Measurements from ENCODE around the gene RNF31. TPM values are rescaled to one million over a fixed set of nuclear protein-coding genes. Genes with fewer than 3 reads are reported as not detected.

RNF31 gene
- total and polyA plus RNA-seq, 2 of the 13 experiments (the other 11 are each of a cell fraction or from before 2014, with no cell fraction given), result 48.2 to 86.8 TPM

GRCh38 chr14:24114532-24115421, 32.5 kb upstream of the RNF31 start, which contains the start of the genes DCAF11 and NRL (continued):
- peak; percentile 91; the same call in 1 of the 2 replicates for TF ChIP-seq NR2C2 (CRISPR knock-in tag; IDR thresholded peaks at IDR 0.05; ENCODE audit: borderline replicate concordance)
- 0 out of 2 replicates have a peak, but pooled peaks have one; percentile 93 for TF ChIP-seq ZNF773 (CRISPR knock-in tag; IDR thresholded peaks at IDR 0.05; ENCODE audit: borderline replicate concordance)
- TF ChIP-seq U2AF2 (IDR thresholded peaks at IDR 0.05; ENCODE audit: low read depth, low read length), result no peak
- TF ChIP-seq PRMT3 (CRISPR knock-in tag; IDR thresholded peaks at IDR 0.05; ENCODE audit: borderline replicate concordance, low read depth), result no peak
- TF ChIP-seq ZNF749 (CRISPR knock-in tag; IDR thresholded peaks at IDR 0.05; ENCODE audit: borderline replicate concordance), result peak; percentile 96
- TF ChIP-seq RFX5 (IDR thresholded peaks at IDR 0.05; ENCODE audit: low read depth, low read length), result peak; percentile 89
- TF ChIP-seq ZNF468 (CRISPR knock-in tag; IDR thresholded peaks at IDR 0.05), result no peak
- TF ChIP-seq DZIP1 (CRISPR knock-in tag; IDR thresholded peaks at IDR 0.05), result peak; percentile 91; the same call in 1 of the 2 replicates
- no peak; the same call in 1 of the 2 replicates for TF ChIP-seq ZNF770 (CRISPR knock-in tag; IDR thresholded peaks at IDR 0.05)
- TF ChIP-seq IKZF1 (IDR thresholded peaks at IDR 0.05), result no peak
- TF ChIP-seq CCDC6 (CRISPR knock-in tag; IDR thresholded peaks at IDR 0.05), result no peak
- peak; percentile 93 for TF ChIP-seq ZFY (CRISPR knock-in tag; IDR thresholded peaks at IDR 0.05)
- TF ChIP-seq SMAD1 (CRISPR knock-in tag; IDR thresholded peaks at IDR 0.05; ENCODE audit: borderline replicate concordance, low read depth), result peak; percentile 98; the same call in 1 of the 2 replicates
- 0 out of 2 replicates have a peak, but pooled peaks have one; percentile 67 for TF ChIP-seq PPARG (CRISPR knock-in tag; conservative IDR thresholded peaks at IDR 0.05)
- no peak for TF ChIP-seq BCLAF1 (IDR thresholded peaks at IDR 0.05)
- TF ChIP-seq ZNF24 (IDR thresholded peaks at IDR 0.05), result peak; percentile 64; the same call in 1 of the 2 replicates
- TF ChIP-seq ZNF557 (CRISPR knock-in tag; IDR thresholded peaks at IDR 0.05), result no peak; the same call in none of the 2 replicates
- TF ChIP-seq ZNF264 (CRISPR knock-in tag; IDR thresholded peaks at IDR 0.05), result peak; percentile 94
- TF ChIP-seq ZBTB34 (CRISPR knock-in tag; IDR thresholded peaks at IDR 0.05), result peak; percentile 78; the same call in 1 of the 2 replicates

Measured in HepG2 (cell line).